PFSK-1 (cell line): ENCODE measurements around the gene ATP5F1D.

ENCODE experiments used
- POLR2AphosphoS5 ChIP-seq: IDR thresholded peaks from 2 replicates; pipeline ENCODE4 v1.6.1; 2012; ENCODE audit warnings: low read depth, mild to moderate bottlenecking, control low read depth, low read length, moderate library complexity
- TAF1 ChIP-seq: IDR thresholded peaks from 2 replicates; pipeline ENCODE4 v1.6.1; 2012; ENCODE audit warnings: low read length, control low read depth, borderline replicate concordance; ENCODE audit not compliant: insufficient read depth
- TF ChIP-seq, protein P1 (sequence below), 2 experiments: IDR thresholded peaks; 2 replicates each; pipeline versions ENCODE4 v1.6.1 to v1.8.0; 2011 to 2012; ENCODE audit warnings: low read depth in 2 of 2, low read length in 2 of 2, control low read depth in 1 of 2, inconsistent platforms in 1 of 2, mild to moderate bottlenecking in 1 of 2, moderate library complexity in 1 of 2; ENCODE audit not compliant: insufficient read depth in 1 of 2

DNA sequence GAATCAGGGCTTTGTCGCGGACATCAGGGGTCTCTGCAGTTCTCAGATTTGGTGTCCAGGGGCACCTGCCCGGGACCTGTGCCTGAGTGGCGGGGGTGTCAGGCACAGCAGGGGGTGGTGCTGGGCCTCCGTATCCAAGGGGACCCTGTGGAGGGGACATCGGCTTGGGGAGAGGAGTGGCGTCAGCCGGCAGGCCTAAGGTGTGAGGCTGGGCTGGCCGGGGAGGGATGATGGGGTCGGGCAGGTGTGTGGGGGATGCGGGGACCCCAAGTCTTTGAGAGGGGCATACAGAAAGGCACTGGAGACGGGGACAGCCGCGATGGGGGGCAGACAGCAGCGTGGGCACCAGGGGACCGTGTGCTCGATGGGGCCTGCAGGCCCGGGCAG lies 46.7 kb downstream of the ATP5F1D start:
- no peak for TF ChIP-seq TAF1
- no peak for TF ChIP-seq POLR2AphosphoS5
- TF ChIP-seq, protein P1, sequence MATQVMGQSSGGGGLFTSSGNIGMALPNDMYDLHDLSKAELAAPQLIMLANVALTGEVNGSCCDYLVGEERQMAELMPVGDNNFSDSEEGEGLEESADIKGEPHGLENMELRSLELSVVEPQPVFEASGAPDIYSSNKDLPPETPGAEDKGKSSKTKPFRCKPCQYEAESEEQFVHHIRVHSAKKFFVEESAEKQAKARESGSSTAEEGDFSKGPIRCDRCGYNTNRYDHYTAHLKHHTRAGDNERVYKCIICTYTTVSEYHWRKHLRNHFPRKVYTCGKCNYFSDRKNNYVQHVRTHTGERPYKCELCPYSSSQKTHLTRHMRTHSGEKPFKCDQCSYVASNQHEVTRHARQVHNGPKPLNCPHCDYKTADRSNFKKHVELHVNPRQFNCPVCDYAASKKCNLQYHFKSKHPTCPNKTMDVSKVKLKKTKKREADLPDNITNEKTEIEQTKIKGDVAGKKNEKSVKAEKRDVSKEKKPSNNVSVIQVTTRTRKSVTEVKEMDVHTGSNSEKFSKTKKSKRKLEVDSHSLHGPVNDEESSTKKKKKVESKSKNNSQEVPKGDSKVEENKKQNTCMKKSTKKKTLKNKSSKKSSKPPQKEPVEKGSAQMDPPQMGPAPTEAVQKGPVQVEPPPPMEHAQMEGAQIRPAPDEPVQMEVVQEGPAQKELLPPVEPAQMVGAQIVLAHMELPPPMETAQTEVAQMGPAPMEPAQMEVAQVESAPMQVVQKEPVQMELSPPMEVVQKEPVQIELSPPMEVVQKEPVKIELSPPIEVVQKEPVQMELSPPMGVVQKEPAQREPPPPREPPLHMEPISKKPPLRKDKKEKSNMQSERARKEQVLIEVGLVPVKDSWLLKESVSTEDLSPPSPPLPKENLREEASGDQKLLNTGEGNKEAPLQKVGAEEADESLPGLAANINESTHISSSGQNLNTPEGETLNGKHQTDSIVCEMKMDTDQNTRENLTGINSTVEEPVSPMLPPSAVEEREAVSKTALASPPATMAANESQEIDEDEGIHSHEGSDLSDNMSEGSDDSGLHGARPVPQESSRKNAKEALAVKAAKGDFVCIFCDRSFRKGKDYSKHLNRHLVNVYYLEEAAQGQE (IDR thresholded peaks at IDR 0.05; ENCODE audit: insufficient read depth in 1 of 2, low read depth in 2 of 2, low read length in 2 of 2): no peak
